Skeletal muscle satellite cell (primary cell): ENCODE results near the gene TMEM150B. TPM values are rescaled to one million over a fixed set of nuclear protein-coding genes. Genes with fewer than 3 reads are reported as not detected.

Experiments
- H3K27me3 ChIP-seq: 2 replicates; pipeline ENCODE4 v1.7.0; 2013; ENCODE audit warnings: low read length; ENCODE audit not compliant: control insufficient read depth, insufficient read depth
- H3K36me3 ChIP-seq: 2 replicates; pipeline ENCODE4 v1.7.0; 2013; ENCODE audit warnings: mild to moderate bottlenecking, control low read depth, low read length; ENCODE audit not compliant: insufficient read depth
- H3K4me1 ChIP-seq: 2 replicates; pipeline ENCODE4 v1.7.0; 2013; ENCODE audit warnings: low read length; ENCODE audit not compliant: control insufficient read depth, insufficient read depth
- H3K4me2 ChIP-seq: 2 replicates; pipeline ENCODE4 v1.7.0; 2013; ENCODE audit warnings: mild to moderate bottlenecking, low read length
- H3K4me3 ChIP-seq: 2 replicates; pipeline ENCODE4 v1.7.0; 2013; ENCODE audit warnings: low read length
- H3K9ac ChIP-seq: 2 replicates; pipeline ENCODE4 v1.7.0; 2013; ENCODE audit warnings: mild to moderate bottlenecking, low read depth, low read length, moderate library complexity
- H3K9me3 ChIP-seq: replicated peaks from 2 replicates; pipeline ENCODE4 v1.7.0; 2013; ENCODE audit warnings: mild to moderate bottlenecking, control low read depth, low read length
- total RNA-seq: library from RNA; depleted of rRNA; stranded (reverse); fragments of >200 nt; gene quantifications from 2 replicates; pipeline ENCODE4 v1.2.3, GENCODE V29; 2012; rRNA removed

The TMEM150B gene, protein sequence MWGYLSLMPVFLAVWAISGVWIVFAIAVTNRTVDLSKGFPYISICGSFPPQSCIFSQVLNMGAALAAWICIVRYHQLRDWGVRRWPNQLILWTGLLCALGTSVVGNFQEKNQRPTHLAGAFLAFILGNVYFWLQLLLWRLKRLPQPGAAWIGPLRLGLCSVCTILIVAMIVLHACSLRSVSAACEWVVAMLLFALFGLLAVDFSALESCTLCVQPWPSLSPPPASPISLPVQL
- total RNA-seq: not detected in 2 replicates

DNA sequence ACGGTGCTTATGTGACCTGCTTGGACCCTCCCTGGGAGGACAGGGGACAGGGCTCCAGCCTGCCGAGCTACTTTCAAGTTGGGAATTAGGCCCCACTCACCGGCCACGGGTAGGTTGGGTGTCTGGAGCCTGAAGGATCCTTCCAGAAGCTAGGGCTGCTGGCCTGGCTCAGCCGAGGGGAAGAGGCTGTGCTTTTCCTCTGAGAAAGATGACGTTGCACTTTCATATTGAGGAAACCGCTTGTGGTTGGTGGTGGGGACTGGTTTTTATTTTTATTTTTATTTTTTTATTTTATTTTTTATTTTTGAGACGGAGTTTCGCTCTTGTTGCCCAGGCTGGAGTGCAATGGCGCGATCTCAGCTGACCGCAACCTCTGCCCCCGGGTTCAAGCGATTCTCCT is at the start of gene TMEM150B:
Gene TMEM150B (minus strand): TSS at position 170 of the 400 bp plus-strand sequence. CDS start 4,305 bp downstream, outside the sequence.
- no peaks in the 10 kb centered on the region for H3K36me3 ChIP-seq
- H3K27me3 ChIP-seq: peaks cover 18% of the 10 kb centered on the region
- no peak within 1 kb of the TSS for H3K4me3 ChIP-seq
- no peak within 1 kb of the TSS for H3K9ac ChIP-seq
- no peak within 1 kb of the TSS for H3K4me2 ChIP-seq
- no peaks in the 10 kb centered on the region for H3K9me3 ChIP-seq
- peaks cover 3% of the 10 kb centered on the region for H3K4me1 ChIP-seq

DNA sequence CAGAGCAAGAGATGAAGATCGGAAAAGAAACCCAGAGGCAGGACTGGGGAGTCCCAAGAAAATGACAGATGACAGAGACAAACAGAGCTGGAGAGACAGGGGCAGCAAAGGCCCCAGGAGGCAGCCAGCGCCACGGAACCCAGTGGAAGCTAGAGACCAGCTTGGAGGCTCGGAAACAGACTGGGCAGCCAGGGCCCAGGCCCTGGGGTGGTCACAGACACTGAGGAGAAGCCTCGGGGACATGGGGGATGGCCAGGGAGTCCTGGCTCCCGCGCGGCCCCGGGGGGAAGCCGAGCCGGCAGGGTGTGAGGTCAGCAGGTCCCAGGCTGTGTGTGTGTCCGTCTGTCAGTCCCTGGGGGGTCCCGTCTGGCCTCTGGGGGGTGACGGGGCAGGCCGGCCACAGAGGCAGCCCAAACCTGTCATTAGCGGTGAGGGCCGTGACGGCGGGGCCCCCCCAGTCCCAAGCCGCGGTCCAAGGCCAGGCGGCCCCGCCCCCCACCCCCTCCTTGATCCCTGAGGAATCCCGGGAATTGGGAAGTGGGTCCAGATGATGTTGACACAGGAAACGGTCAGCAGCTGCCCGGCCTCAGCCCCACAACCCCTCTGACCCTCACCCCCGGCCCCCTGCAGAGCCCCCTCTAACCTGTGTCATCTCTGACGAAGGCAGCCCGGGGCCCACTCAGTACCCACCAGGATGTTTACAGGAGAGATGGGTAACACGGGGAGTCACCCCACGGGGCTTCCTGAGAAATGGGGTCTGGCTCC is 49.0 kb upstream of the TMEM150B start:
- Histone ChIP-seq H3K27me3 (peaks cover 5% of the 10 kb centered on the region), H3K4me2 (peak overlapping the region; percentile 52), H3K4me1 (peaks cover 25% of the 10 kb centered on the region), H3K9ac (no peak overlapping the region), H3K9me3 (no peaks in the 10 kb centered on the region), H3K36me3 (no peaks in the 10 kb centered on the region), H3K4me3 (no peak overlapping the region)

DNA sequence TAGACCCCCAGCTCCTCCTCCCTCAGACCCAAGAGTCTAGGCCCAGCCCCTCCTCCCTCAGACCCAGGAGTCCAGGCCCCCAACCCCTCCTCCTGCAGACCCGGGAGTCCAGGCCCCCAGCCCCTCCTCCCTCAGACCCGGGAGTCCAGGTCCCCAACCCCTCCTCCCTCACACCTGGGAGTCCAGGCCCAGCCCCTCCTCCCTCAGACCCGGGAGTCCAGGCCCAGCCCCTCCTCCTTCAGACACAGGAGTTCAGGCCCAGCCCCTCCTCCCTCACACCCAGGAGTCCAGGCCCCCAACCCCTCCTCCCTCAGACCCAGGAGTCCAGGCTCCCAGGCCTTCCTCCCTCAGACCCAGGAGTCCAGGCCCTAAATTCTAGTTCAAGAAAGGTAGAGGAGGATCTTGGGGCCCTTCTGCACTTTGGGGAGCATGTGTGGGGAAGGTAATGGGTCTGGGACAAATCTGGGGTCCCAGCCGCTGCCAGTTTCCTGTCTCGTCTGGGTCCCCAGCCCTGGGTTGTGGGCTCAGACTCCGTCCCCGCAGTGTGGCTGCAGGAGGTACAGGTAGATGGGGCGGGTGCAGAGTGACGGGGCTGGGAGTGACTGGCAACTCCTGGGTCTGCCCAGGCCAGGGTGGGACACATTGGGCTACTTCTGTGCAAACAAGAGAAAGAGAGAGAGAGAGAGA is 48.3 kb upstream of the TMEM150B start:
- H3K36me3 ChIP-seq: no peaks in the 10 kb centered on the region
- no peak overlapping the region for H3K9ac ChIP-seq
- H3K27me3 ChIP-seq: peaks cover 5% of the 10 kb centered on the region
- H3K9me3 ChIP-seq: no peaks in the 10 kb centered on the region
- peak overlapping the region; percentile 52 for H3K4me2 ChIP-seq
- H3K4me3 ChIP-seq: no peak overlapping the region
- H3K4me1 ChIP-seq: peaks cover 32% of the 10 kb centered on the region

DNA sequence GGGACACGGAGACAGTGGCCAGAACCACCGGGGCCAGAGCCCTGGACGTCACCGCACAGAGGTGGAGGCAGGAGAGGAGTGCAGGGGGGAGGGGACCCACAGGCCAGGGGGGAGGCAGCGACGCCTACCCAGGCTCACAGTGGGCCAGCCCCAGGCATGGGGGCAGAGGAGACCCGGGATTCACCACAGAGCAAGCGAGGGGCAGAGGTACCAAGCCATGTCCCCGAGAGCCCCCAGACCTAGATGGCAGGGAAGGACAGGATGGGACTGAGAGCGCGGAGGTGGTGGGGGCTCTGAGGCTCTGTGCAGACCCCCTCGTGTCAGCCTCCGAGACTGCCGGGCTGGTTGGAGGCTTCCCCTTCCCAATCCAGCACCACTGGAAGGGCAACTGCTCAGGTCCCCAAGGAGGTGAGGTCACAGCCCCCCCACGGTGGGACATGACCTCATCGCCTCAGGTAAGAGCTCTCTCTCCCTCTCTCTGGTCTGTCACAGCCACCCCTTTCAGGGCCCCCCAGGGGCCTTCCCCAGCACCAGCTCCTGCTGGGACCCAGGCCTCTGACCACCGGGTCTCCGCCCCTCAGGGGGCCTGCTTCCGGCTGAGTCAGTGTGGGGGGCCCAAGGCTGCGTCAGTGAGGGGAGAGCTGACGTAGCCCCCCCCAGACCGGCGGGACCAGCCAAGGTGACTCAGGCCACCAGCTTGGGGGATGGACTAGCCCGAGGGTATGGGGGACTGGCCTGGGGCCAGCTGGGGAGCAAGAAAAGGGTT is 47.4 kb upstream of the TMEM150B start:
- Histone ChIP-seq H3K9me3 (no peaks in the 10 kb centered on the region), H3K4me2 (no peak overlapping the region), H3K4me3 (no peak overlapping the region), H3K27me3 (peaks cover 2% of the 10 kb centered on the region), H3K4me1 (peaks cover 29% of the 10 kb centered on the region), H3K9ac (no peak overlapping the region), H3K36me3 (no peaks in the 10 kb centered on the region)

DNA sequence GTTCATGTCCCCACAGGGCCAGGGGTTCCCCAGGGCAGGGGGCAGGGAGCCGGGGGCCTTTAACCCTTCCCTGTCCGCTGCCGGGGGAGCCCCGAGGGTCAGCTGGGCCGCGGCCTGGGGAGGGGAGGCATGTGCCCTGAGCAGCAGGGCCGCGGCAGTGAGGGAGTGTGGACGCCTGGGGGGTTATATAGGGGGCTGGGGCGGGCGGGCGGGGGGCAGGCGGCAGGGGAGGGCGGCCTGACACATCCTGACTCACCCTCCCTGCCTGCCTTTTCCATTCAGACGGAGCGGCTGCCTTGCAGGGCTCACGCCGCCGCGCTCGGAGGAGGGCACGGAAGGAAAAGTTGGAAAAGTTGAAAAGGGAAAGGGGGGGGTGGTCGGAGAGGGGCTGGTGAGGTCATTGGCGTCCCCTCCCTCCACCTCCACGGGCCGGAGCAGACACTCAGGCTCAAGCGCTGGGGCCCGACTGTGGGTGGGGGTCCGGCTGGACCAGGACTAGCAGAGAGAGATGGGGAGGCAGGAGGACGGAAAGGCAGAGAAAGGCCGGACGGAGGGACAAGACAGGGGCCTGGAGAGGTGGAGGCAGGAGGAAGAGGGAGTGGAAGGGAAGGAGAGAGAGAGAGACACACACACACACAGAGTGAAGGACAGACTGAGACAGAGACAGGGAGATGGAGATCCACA is 45.3 kb upstream of the TMEM150B start, which contains the start of gene IL11:
Gene IL11 (minus strand): TSS at position 159 of the 684 bp plus-strand sequence. CDS start 153 bp downstream, at position 6.
- Histone ChIP-seq H3K36me3 (no peaks in the 10 kb centered on the region), H3K9me3 (no peaks in the 10 kb centered on the region), H3K27me3 (no peaks in the 10 kb centered on the region), H3K9ac (peak within 1 kb of the TSS; percentile 78), H3K4me3 (peak within 1 kb of the TSS; percentile 87), H3K4me1 (peaks cover 29% of the 10 kb centered on the region), H3K4me2 (peak within 1 kb of the TSS; percentile 99)

DNA sequence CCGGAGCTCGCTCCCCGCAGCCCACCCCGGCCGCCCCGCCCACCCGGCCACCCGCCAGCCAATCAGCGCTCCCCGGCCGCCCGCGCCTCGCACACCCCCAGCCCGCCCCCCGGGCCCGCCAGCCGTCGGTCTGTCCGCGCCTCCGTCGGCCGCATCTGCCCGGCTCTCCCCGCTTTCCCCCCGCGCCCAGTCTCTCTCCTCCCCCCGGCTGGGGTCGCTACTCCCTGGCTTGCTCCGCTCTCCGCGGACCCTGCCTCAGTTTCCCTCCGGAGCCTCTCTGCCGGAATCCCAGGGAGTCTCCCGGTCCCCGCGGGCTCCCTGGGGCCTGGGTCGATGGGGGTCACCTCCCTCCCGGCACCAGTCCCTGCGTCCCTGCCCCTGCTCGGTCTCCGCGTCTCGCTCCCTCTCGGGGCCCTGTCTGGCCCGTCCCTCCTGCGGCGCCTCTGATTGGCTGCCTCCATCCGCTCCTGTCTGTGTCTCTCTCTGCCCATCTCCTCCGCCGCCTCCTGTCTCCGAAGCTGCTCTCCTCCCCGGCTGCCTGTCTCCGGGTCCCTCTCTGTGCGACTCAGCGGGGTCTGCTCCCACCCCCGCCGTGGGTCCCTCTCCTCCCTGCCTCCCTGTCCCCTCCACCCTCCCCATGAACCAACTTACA is 44.6 kb upstream of the TMEM150B start:
- H3K4me2 ChIP-seq: peak overlapping the region; percentile 99
- H3K4me1 ChIP-seq: peaks cover 29% of the 10 kb centered on the region
- H3K4me3 ChIP-seq: peak overlapping the region; percentile 87
- H3K36me3 ChIP-seq: no peaks in the 10 kb centered on the region
- H3K9me3 ChIP-seq: no peaks in the 10 kb centered on the region
- peak overlapping the region; percentile 78 for H3K9ac ChIP-seq
- H3K27me3 ChIP-seq: no peaks in the 10 kb centered on the region

DNA sequence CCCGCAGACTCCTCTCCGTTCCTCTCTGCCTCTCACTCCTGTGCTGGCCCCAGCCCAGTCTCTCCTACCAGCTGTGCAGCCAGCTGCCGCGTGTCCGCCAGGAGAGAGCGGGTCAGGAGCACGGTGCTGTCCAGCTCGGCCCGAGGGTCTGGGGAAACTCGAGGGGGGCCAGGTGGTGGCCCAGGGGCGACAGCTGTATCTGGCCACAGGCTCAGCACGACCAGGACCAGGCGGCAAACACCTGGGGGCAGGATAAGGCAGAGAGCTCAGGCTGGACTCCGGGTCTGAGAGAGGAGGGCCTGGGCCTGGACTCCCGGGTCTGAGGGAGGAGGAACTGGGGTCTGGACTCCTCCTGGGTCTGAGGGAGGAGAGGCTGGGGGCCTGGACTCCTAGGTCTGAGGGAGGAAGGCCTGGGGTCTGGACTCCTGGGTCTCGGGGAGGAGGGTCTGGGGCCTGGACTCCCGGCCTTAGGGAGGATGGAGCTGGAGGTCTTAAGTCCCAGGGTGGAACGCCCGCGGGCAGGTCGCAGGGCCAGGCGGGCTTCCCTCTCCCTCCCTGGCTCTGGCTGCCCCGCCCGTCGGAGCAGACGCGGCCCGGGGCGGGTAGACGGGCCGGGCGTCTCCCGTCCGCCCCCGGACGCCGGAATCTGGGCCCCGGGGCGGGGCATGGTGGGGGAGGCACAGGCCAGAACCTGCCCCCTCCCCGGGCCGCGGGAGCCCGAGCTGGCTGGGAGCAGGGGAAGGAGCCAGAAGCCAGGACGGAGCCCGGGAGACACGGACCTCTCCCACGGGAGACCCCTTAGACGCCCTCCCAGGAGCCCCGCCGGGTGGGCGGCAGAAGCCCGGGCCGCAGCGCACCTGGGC is 43.8 kb upstream of the TMEM150B start:
- peak overlapping the region; percentile 70 for H3K4me3 ChIP-seq
- peaks cover 33% of the 10 kb centered on the region for H3K4me1 ChIP-seq
- H3K9ac ChIP-seq: peak overlapping the region; percentile 65
- H3K36me3 ChIP-seq: no peaks in the 10 kb centered on the region
- H3K27me3 ChIP-seq: no peaks in the 10 kb centered on the region
- H3K4me2 ChIP-seq: peak overlapping the region; percentile 83
- no peaks in the 10 kb centered on the region for H3K9me3 ChIP-seq

DNA sequence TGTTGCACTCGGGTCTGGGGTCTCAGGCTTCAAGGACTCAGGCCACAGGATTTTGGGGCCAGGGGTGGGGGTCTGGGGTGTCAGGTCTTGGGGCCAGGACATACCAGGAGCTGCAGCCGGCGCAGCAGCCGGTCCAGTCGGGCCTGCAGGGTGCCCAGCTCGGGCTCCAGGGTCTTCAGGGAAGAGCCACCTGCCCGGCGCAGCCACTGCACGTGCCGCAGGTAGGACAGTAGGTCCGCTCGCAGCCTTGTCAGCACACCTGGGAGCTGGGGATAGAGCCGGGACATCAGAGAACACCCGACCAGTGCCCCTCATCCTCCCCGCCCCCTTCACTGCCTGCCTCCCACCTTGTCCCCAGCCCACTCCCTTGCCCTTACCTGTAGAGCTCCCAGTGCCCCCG is 43.0 kb upstream of the TMEM150B start:
- no peak overlapping the region for H3K4me2 ChIP-seq
- H3K9ac ChIP-seq: no peak overlapping the region
- no peak overlapping the region for H3K4me3 ChIP-seq
- no peaks in the 10 kb centered on the region for H3K27me3 ChIP-seq
- H3K4me1 ChIP-seq: peaks cover 29% of the 10 kb centered on the region
- H3K9me3 ChIP-seq: no peaks in the 10 kb centered on the region
- no peaks in the 10 kb centered on the region for H3K36me3 ChIP-seq

DNA sequence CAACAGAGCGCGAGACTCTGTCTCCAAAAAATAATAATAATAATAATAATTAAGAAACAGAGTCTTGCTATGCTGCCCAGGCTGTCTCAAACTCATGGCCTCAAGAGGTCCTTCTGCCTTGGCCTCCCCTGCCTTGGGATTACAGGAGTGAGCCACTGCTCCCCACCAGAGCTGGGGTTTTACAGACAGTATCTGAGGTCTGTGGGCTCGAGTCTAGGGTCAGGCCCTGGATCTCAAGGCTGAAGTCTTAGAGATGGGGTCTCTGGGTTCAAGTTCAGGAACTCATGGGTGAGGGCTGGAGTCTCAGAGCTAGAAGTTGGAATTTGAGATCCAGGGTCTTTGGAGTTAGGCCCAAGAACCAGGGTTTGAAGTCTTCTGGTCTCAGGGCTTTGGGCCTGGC is 41.6 kb upstream of the TMEM150B start:
- H3K36me3 ChIP-seq: no peaks in the 10 kb centered on the region
- H3K27me3 ChIP-seq: no peaks in the 10 kb centered on the region
- no peak overlapping the region for H3K9ac ChIP-seq
- H3K9me3 ChIP-seq: no peaks in the 10 kb centered on the region
- H3K4me2 ChIP-seq: no peak overlapping the region
- no peak overlapping the region for H3K4me3 ChIP-seq
- H3K4me1 ChIP-seq: peaks cover 29% of the 10 kb centered on the region

DNA sequence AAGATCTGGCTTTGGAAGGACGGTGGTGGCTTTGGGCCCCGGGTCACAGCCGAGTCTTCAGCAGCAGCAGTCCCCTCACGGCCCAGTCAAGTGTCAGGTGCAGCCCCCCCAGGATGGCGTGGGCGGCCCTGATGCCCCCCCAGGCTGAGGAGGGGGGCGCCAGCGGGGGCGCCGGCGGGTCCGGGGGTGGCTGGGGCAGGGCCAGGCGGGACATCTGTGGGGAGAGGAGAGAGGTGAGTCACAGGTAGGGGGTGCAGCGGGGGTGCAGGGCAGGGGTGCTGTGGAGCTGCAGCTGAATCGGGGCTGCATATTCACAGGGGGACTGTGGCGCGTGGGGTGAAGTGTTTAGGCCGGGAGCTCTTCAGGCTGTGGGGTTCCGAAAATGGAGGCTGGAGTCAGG is 40.8 kb upstream of the TMEM150B start:
- Histone ChIP-seq H3K4me2 (no peak overlapping the region), H3K4me3 (no peak overlapping the region), H3K27me3 (no peaks in the 10 kb centered on the region), H3K9me3 (no peaks in the 10 kb centered on the region), H3K36me3 (no peaks in the 10 kb centered on the region), H3K4me1 (peaks cover 28% of the 10 kb centered on the region), H3K9ac (no peak overlapping the region)
